ENCODE data around the gene MPEG1. TPM values are rescaled to one million over a fixed set of nuclear protein-coding genes. Genes with fewer than 3 reads are reported as not detected.

Gene MPEG1
- total RNA-seq, 1 experiment from 2014 or later: not detected

GRCh38 chr11:59204746-59205145 lies 8.0 kb downstream of the MPEG1 start:
- H2AFZ ChIP-seq (ENCODE audit: low read length): no peak overlapping the region
- POLR2A ChIA-PET (ENCODE audit: unreplicated experiment): no interaction called here

DNA sequence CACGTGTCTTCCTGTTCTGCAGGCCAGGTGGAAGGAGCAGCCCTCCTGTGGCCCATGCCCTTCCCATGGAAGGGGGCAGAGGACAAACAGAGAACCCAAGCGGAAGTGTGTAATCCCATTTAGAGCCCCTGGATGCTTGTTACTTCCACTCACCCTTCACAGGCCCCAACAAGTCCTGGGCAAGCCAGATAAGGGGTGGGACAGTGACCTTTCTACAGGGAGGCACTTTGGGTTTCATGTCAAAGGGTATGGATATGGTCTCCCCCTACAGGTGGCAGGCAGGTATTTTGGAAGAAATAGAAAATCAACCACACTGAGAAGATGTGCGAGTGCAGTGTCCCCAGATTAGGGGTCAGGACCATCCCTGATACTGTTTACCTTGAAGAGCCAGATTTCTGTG lies 11.4 kb downstream of the MPEG1 start:
- no peak for TF ChIP-seq EZH2 (IDR thresholded peaks at IDR 0.05; ENCODE audit: low read length, unreplicated experiment)
- no peak for TF ChIP-seq EZH2phosphoT487 (IDR thresholded peaks at IDR 0.05; ENCODE audit: borderline replicate concordance, low read length)
- TF ChIP-seq CTCF (conservative IDR thresholded peaks at IDR 0.05; ENCODE audit: low read depth, low read length): peak; percentile 71
- intact Hi-C loops (cut with micrococcal nuclease): no loop called here
- Histone ChIP-seq H3K9me3 (ENCODE audit: low read length) (no peaks in the 10 kb centered on the region), H3K27ac (ENCODE audit: low read length) (no peak overlapping the region), H3K9me2 (replicated peaks; ENCODE audit: low read length) (no peaks in the 10 kb centered on the region), H3K4me3 (ENCODE audit: low read length) (no peak overlapping the region), H2AFZ (ENCODE audit: low read length) (no peak overlapping the region), H3F3A (ENCODE audit: low read length, unreplicated experiment) (no peaks in the 10 kb centered on the region), H3K9ac (ENCODE audit: low read length) (no peak overlapping the region), H3K4me2 (ENCODE audit: low read length) (no peak overlapping the region), H3K79me2 (ENCODE audit: low read length) (no peaks in the 10 kb centered on the region), H4K20me1 (ENCODE audit: low read length) (no peaks in the 10 kb centered on the region), H3K4me1 (ENCODE audit: insufficient read depth, low read length) (0 out of 2 replicates have a peak, but pooled peaks cover 4% of the 10 kb centered on the region), H3K27me3 (ENCODE audit: low read length) (no peaks in the 10 kb centered on the region), H3K36me3 (ENCODE audit: low read depth, low read length) (no peaks in the 10 kb centered on the region)
- DNase-seq: peak; percentile 11
- no TSS peak for BruUV-seq (replicated peaks)
- no peak for ATAC-seq
- POLR2A ChIA-PET (ENCODE audit: unreplicated experiment): no interaction called here
- CTCF ChIA-PET: no interaction called here

More at GRCh38 chr11:59204746-59205145, 8.0 kb downstream of the MPEG1 start:
- Histone ChIP-seq H4K20me1 (ENCODE audit: low read length) (no peaks in the 10 kb centered on the region), H3K9ac (ENCODE audit: low read length) (no peak overlapping the region), H3K4me3 (ENCODE audit: low read length) (no peak overlapping the region), H3K79me2 (ENCODE audit: low read length) (no peaks in the 10 kb centered on the region), H3K4me1 (ENCODE audit: insufficient read depth, low read length) (0 out of 2 replicates have a peak, but pooled peaks cover 4% of the 10 kb centered on the region), H3K27me3 (ENCODE audit: low read length) (no peaks in the 10 kb centered on the region), H3K9me3 (ENCODE audit: low read length) (no peaks in the 10 kb centered on the region), H3K36me3 (ENCODE audit: low read depth, low read length) (no peaks in the 10 kb centered on the region), H3K9me2 (replicated peaks; ENCODE audit: low read length) (no peaks in the 10 kb centered on the region), H3K4me2 (ENCODE audit: low read length) (no peak overlapping the region), H3K27ac (ENCODE audit: low read length) (no peak overlapping the region), H3F3A (ENCODE audit: low read length, unreplicated experiment) (no peaks in the 10 kb centered on the region)
- DNase-seq (no peak), ATAC-seq (no peak; the same call in 1 of the 2 replicates)
- CTCF ChIA-PET: no interaction called here
- TF ChIP-seq EZH2 (IDR thresholded peaks at IDR 0.05; ENCODE audit: low read length, unreplicated experiment) (no peak), EZH2phosphoT487 (IDR thresholded peaks at IDR 0.05; ENCODE audit: borderline replicate concordance, low read length) (no peak), CTCF (conservative IDR thresholded peaks at IDR 0.05; ENCODE audit: low read depth, low read length) (no peak)
- BruUV-seq (replicated peaks): no TSS peak
- intact Hi-C loops (cut with micrococcal nuclease): no loop called here

DNA sequence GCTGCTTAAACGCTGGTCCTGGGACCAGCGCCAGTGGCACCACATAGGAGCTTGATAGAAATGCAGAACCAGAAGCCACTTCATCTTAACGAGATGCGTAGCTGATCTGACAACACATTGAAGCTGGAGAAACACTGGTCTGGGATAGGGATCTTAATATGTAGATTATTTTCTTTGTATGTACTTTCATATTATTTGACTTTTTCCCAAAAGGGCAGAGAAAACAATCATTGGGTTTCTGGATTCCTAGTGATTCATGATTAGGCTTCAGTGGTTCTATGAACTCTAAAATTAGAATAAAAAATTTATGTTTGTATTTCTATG lies 12.3 kb downstream of the MPEG1 start:
- no TSS peak for BruUV-seq (replicated peaks)
- Histone ChIP-seq H3K4me3 (ENCODE audit: low read length) (no peak overlapping the region), H3K9ac (ENCODE audit: low read length) (no peak overlapping the region), H4K20me1 (ENCODE audit: low read length) (no peaks in the 10 kb centered on the region), H3K9me2 (replicated peaks; ENCODE audit: low read length) (no peaks in the 10 kb centered on the region), H2AFZ (ENCODE audit: low read length) (no peak overlapping the region), H3K9me3 (ENCODE audit: low read length) (no peaks in the 10 kb centered on the region), H3K36me3 (ENCODE audit: low read depth, low read length) (no peaks in the 10 kb centered on the region), H3K4me2 (ENCODE audit: low read length) (no peak overlapping the region), H3K79me2 (ENCODE audit: low read length) (no peaks in the 10 kb centered on the region), H3K27ac (ENCODE audit: low read length) (no peak overlapping the region), H3K4me1 (ENCODE audit: insufficient read depth, low read length) (0 out of 2 replicates have a peak, but pooled peaks cover 4% of the 10 kb centered on the region), H3F3A (ENCODE audit: low read length, unreplicated experiment) (no peaks in the 10 kb centered on the region), H3K27me3 (ENCODE audit: low read length) (no peaks in the 10 kb centered on the region)
- POLR2A ChIA-PET (ENCODE audit: unreplicated experiment): no interaction called here
- DNase-seq (no peak), ATAC-seq (no peak)
- no peak for TF ChIP-seq EZH2phosphoT487 (IDR thresholded peaks at IDR 0.05; ENCODE audit: borderline replicate concordance, low read length)
- intact Hi-C loops (cut with micrococcal nuclease): no loop called here
- CTCF ChIA-PET: no interaction called here

All from PC-3 (cell line).